Medulla oblongata (tissue), 1 donor: Measurements from ENCODE around the gene CST7.
A peak's percentile ranks its signal among the peaks of the same experiment; 100 is the strongest.
"Not testable (repeated sequence)": the region's sequence is repeated elsewhere in the genome, so short reads cannot be mapped to it uniquely, and the experiment has no call there.

Source experiments
- DNase-seq: peaks from one replicate; pipeline ENCODE4 v3.0.0-alpha.2; 2015; ENCODE audit errors: extremely low spot score

The CST7 gene

GRCh38 chr20:24986436-24987015 is 37.5 kb downstream of the CST7 start:
- DNase-seq = no peak

DNA sequence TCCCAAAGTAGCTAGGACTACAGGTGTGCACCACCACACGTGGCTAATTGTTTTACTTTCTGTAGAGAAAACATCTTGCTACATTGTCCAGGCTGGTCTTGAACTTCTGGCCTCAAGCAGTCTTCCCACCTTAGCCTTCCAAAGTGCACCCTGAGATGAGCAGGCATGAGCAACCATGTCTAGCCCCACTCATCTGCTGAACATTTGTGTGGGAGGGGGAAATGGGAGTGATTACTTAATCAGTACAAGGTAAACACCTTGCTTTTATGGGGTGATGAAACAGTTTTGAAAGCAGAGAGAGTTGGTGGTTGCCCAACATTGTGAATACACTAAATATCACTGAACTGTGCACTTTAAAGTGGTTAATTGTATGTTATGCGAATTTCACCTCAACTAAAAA is 38.2 kb downstream of the CST7 start:
- no peak for DNase-seq

DNA sequence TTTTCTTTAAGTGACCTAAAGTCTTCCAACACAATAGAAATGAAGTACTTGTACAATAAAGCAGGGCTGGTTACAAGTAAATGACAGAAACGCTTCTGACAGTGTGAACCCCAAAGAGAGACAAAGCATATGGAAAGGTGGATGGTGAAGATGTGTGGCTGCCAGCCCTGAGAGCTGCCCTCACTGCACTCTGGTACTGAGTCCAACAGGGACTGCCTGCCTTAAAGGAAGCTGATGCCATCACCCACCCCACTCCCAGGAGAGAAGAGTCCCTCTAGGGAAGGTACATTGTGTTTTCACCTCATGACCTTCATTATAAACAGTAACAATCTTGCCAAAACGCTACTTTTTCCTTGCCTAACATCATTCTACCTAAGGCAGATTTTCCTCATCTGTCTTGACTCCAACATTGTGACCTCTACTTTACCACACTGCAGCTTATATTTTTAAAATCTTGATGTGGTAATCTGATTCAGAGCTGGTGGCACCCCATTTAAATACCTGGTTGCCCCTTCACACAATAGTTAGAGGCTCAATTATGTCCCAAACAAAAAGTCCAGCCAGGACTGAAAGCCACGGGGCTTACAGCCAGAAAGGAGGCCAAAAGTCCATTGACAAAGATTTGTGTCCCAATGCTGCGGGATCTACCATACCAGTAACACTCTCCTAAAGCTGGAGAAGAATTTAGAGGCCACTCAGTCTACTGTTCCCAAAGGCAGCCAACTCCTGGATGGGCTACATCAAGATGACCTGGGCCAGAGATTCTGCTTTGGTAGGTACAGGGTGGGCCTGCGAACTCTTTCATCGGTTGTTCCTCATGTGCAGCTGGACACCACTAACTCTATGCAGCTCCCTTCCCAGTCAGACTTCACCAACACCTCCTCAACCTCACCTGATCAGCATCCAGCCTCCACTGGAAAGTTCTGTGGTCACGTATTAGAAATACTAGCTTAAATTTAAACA is 39.1 kb downstream of the CST7 start:
- no peak for DNase-seq

GRCh38 chr20:24989162-24989561 is 40.1 kb downstream of the CST7 start:
- no peak for DNase-seq

DNA sequence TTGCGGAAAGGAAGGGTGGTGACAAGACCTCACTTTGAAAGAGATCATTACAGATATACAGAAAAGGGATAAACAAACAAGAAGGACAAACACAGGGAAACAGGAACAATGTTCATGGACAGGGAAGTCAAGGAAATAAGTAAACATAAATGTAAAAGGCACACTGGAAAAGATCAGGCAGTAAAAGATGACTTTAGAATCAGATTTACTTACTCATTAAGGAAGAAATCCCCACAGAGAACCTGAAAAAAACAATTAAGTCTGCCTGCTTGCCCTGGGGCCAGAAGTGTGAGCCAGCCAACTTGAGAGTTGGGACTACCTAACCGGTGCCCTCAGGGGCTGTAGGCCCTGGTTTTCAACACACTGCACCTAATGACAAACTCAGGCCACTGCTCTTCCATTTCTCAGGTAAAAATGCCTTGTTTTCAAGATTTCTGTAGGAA is 41.8 kb downstream of the CST7 start:
- DNase-seq = no peak

GRCh38 chr20:24991897-24992486 is 42.9 kb downstream of the CST7 start:
- DNase-seq = peak; percentile 43

GRCh38 chr20:24992487-24993205 is 43.6 kb downstream of the CST7 start, which contains the start of gene APMAP:
APMAP (minus strand) TSS chr20:24992751; CDS start chr20:24992688, 63 bp downstream.
- peak; percentile 97 for DNase-seq

- peak; percentile 82 for DNase-seq
These were observed 44.5 kb downstream of the CST7 start for GRCh38 chr20:24993337-24994185.

DNA sequence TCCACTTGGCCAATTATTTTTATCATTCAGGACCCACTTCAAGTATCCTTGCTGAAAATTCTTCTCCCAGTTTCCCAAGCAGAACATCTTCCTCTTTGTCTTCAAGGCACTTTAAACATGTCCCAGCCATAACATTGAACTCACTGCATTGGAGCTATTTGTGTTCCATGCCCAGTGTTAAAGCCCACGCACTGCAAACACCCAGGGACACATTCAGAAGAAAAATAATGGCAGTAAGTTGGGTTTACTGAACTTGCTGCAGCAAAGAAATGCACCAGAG is 45.1 kb downstream of the CST7 start:
- no peak for DNase-seq

GRCh38 chr20:24994470-24995368 is 45.6 kb downstream of the CST7 start:
- peak; percentile 97 for DNase-seq

- DNase-seq = peak; percentile 32
These were observed 46.8 kb downstream of the CST7 start for GRCh38 chr20:24995741-24996448.

GRCh38 chr20:24996449-24997377 is 47.6 kb downstream of the CST7 start:
- DNase-seq = no peak

GRCh38 chr20:24998121-24998520 is 49.1 kb downstream of the CST7 start:
- DNase-seq = no peak

- peak; percentile 56 for DNase-seq
These were observed 49.8 kb downstream of the CST7 start for GRCh38 chr20:24998631-24999445.

GRCh38 chr20:24999568-24999967 is 50.5 kb downstream of the CST7 start:
- no peak for DNase-seq

DNA sequence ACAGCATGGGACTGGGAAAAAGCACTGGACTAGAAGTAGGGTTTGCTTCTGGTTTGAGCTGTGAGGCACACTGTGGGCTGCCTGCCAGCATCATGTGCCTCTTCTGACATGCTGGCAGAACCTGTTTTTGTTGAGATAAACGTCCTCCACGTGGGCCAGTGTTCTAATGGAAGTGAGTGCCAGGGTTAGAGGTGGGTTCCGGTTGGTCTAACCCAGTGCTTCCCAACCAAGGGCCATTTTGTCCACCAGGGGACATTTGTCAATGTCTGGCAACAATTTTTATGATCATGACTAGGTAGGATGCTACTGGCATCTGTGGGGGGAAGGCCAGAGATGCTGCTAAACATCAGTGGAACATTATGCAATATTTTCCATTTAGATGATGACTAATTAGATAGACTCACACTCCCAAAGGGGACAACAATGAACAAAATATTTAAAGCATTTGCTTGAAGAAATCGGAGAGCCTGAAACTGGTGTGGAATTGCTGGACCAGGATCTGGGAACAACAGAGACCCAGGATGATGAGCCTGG is 51.3 kb downstream of the CST7 start:
- peak; percentile 59 for DNase-seq

DNA sequence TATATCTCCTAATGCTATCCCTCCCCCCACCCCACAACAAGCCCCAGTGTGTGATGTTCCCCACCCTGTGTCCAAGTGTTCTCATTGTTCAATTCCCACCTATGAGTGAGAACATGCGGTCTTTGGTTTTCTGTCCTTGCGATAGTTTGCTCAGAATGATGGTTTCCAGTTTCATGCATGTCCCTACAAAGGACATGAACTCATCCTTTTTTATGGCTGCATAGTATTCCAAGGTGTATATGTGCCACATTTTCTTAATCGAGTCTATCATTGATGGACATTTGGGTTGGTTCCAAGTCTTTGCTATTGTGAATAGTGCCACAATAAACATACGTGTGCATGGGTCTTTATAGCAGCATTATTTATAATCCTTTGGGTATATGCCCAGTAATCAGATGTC is 52.3 kb downstream of the CST7 start:
- DNase-seq = not testable (repeated sequence)
